UCSD-AML1 (cell line): Measurements from ENCODE around the gene DACT1.
A peak's percentile ranks its signal among the peaks of the same experiment; 100 is the strongest.
"Not testable (repeated sequence)": the region's sequence is repeated elsewhere in the genome, so short reads cannot be mapped to it uniquely, and the experiment has no call there.

Source experiments
- DNase-seq: peaks from one replicate; lab custom pipeline; 2025; ENCODE audit not compliant: unreplicated experiment; lab: John Stamatoyannopoulos, UW

Gene DACT1

GRCh38 chr14:58637391-58638230 lies at the start of gene DACT1:
Gene DACT1 (plus strand): TSS chr14:58637962. CDS start chr14:58638203, 241 bp downstream.
- peak; percentile 53 for DNase-seq

- not testable (repeated sequence) for DNase-seq
These were observed 49.4 kb upstream of the DACT1 start for GRCh38 chr14:58588321-58588720.

- no peak for DNase-seq
These were observed 43.8 kb upstream of the DACT1 start for GRCh38 chr14:58593977-58594376.

- no peak for DNase-seq
These were observed 40.7 kb upstream of the DACT1 start for GRCh38 chr14:58597041-58597440.

- DNase-seq: no peak
These were observed 39.5 kb upstream of the DACT1 start for GRCh38 chr14:58598028-58598803.

- no peak for DNase-seq
These were observed 38.8 kb upstream of the DACT1 start for GRCh38 chr14:58598804-58599525.

- DNase-seq: no peak
These were observed 38.1 kb upstream of the DACT1 start for GRCh38 chr14:58599707-58600106.

GRCh38 chr14:58605465-58605864 lies 32.3 kb upstream of the DACT1 start:
- DNase-seq: no peak

GRCh38 chr14:58607131-58607951 lies 30.4 kb upstream of the DACT1 start:
- DNase-seq: no peak

- DNase-seq: no peak
These were observed 29.8 kb upstream of the DACT1 start for GRCh38 chr14:58607952-58608317.

GRCh38 chr14:58617619-58618018 lies 20.1 kb upstream of the DACT1 start:
- DNase-seq: no peak

GRCh38 chr14:58620011-58620410 lies 17.8 kb upstream of the DACT1 start:
- DNase-seq: no peak

- DNase-seq: no peak
These were observed 12.3 kb upstream of the DACT1 start for GRCh38 chr14:58625438-58625837.

- no peak for DNase-seq
These were observed 11.3 kb upstream of the DACT1 start for GRCh38 chr14:58626431-58626831.

GRCh38 chr14:58628406-58628805 lies 9.4 kb upstream of the DACT1 start:
- DNase-seq: no peak

- DNase-seq: no peak
These were observed 8.5 kb upstream of the DACT1 start for GRCh38 chr14:58629281-58629680.

- no peak for DNase-seq
These were observed 6.0 kb upstream of the DACT1 start for GRCh38 chr14:58631732-58632131.

- DNase-seq: no peak
These were observed 3.9 kb upstream of the DACT1 start for GRCh38 chr14:58633831-58634230.

GRCh38 chr14:58634406-58635090 lies 3.2 kb upstream of the DACT1 start:
- DNase-seq: no peak
